ENCODE results near the gene H1-8. TPM values are rescaled to one million over a fixed set of nuclear protein-coding genes. Genes with fewer than 3 reads are reported as not detected.

The H1-8 gene
- total RNA-seq, 1 donor from 2014 or later, result not detected

GRCh38 chr3:129547241-129547640 is 4.3 kb downstream of the H1-8 start:
- peaks cover 3% of the 10 kb centered on the region for H3K27me3 ChIP-seq (ENCODE audit: control insufficient read depth, insufficient read depth, low read length)
- H3K36me3 ChIP-seq (ENCODE audit: control insufficient read depth, insufficient read depth, low read length), result no peaks in the 10 kb centered on the region
- TF ChIP-seq CTCF (IDR thresholded peaks at IDR 0.05; ENCODE audit: insufficient read depth, low read length, severe bottlenecking), result no peak
- DNase-seq (ENCODE audit: low read depth) (no peak), FAIRE-seq (no peak)
- H3K4me3 ChIP-seq (ENCODE audit: low read depth, low read length), result no peak overlapping the region

- DNase-seq (ENCODE audit: low read depth), result no peak
- FAIRE-seq, result no peak
- Histone ChIP-seq H3K36me3 (ENCODE audit: control insufficient read depth, insufficient read depth, low read length) (no peaks in the 10 kb centered on the region), H3K4me3 (ENCODE audit: low read depth, low read length) (no peak overlapping the region), H3K27me3 (ENCODE audit: control insufficient read depth, insufficient read depth, low read length) (peaks cover 2% of the 10 kb centered on the region)
- TF ChIP-seq CTCF (IDR thresholded peaks at IDR 0.05; ENCODE audit: insufficient read depth, low read length, severe bottlenecking), result no peak
Measured at GRCh38 chr3:129548104-129548965, 5.4 kb downstream of the H1-8 start.

GRCh38 chr3:129549006-129549800 is 6.2 kb downstream of the H1-8 start:
- TF ChIP-seq CTCF (IDR thresholded peaks at IDR 0.05; ENCODE audit: insufficient read depth, low read length, severe bottlenecking), result no peak
- H3K27me3 ChIP-seq (ENCODE audit: control insufficient read depth, insufficient read depth, low read length), result no peaks in the 10 kb centered on the region
- FAIRE-seq (no peak), DNase-seq (ENCODE audit: low read depth) (peak; percentile 80)
- H3K4me3 ChIP-seq (ENCODE audit: low read depth, low read length), result no peak overlapping the region
- no peaks in the 10 kb centered on the region for H3K36me3 ChIP-seq (ENCODE audit: control insufficient read depth, insufficient read depth, low read length)

GRCh38 chr3:129549805-129550204 is 6.8 kb downstream of the H1-8 start:
- no peaks in the 10 kb centered on the region for H3K36me3 ChIP-seq (ENCODE audit: control insufficient read depth, insufficient read depth, low read length)
- DNase-seq (ENCODE audit: low read depth), result no peak
- no peaks in the 10 kb centered on the region for H3K27me3 ChIP-seq (ENCODE audit: control insufficient read depth, insufficient read depth, low read length)
- FAIRE-seq, result no peak
- no peak overlapping the region for H3K4me3 ChIP-seq (ENCODE audit: low read depth, low read length)
- no peak for TF ChIP-seq CTCF (IDR thresholded peaks at IDR 0.05; ENCODE audit: insufficient read depth, low read length, severe bottlenecking)

GRCh38 chr3:129552287-129553050 is 9.5 kb downstream of the H1-8 start:
- no peak for TF ChIP-seq CTCF (IDR thresholded peaks at IDR 0.05; ENCODE audit: insufficient read depth, low read length, severe bottlenecking)
- FAIRE-seq (peak; percentile 90), DNase-seq (ENCODE audit: low read depth) (no peak)

More at GRCh38 chr3:129552287-129553050, 9.5 kb downstream of the H1-8 start:
- Histone ChIP-seq H3K27me3 (ENCODE audit: control insufficient read depth, insufficient read depth, low read length) (no peaks in the 10 kb centered on the region), H3K4me3 (ENCODE audit: low read depth, low read length) (no peak overlapping the region), H3K36me3 (ENCODE audit: control insufficient read depth, insufficient read depth, low read length) (no peaks in the 10 kb centered on the region)

Data from bronchial epithelial cell (primary cell).